Endothelial cell of umbilical vein (primary cell): Measurements from ENCODE around the gene MLLT11. TPM values are rescaled to one million over a fixed set of nuclear protein-coding genes. Genes with fewer than 3 reads are reported as not detected.

ENCODE experiments used
- BruUV-seq: library from RNA; stranded (reverse); fragments of 400-500 nt; replicated peaks from 2 replicates; lab custom pipeline; 2021; lab: Mats Ljungman, UMichigan
- CTCF ChIA-PET: fragments of 300-600, 350-600 bp; sonication (Branson Sonifier 250); formaldehyde crosslinking; loops from one replicate; lab custom pipeline; 2021; ENCODE audit warnings: antibody characterized with exemption, inconsistent platforms; lab: Charles Lee
- POLR2A ChIA-PET: fragments of 300-600, 350-600 bp; sonication (Branson Sonifier 250); formaldehyde crosslinking; loops from one replicate; lab custom pipeline; 2021; ENCODE audit warnings: antibody characterized with exemption, inconsistent platforms; lab: Charles Lee
- DNase-seq: peaks from one replicate; pipeline ENCODE4 v3.0.0-alpha.2; 2011; ENCODE audit warnings: low read depth, low spot score
- FAIRE-seq: peaks from 2 replicates; lab custom pipeline; 2011; peaks lifted over from hg19 to GRCh38; lab: Jason Lieb, UNC
- H2AFZ ChIP-seq: 2 replicates; pipeline ENCODE4 v1.6.0; 2012; ENCODE audit warnings: low read depth, low read length, control low read depth, inconsistent platforms
- H3K27ac ChIP-seq: 2 replicates; pipeline ENCODE4 v1.5.1; 2011; ENCODE audit warnings: low read depth, mild to moderate bottlenecking, control low read depth, low read length, moderate library complexity; ENCODE audit not compliant: insufficient read depth
- H3K27me3 ChIP-seq, 2 experiments: 2 replicates each; pipeline versions ENCODE4 v1.6.0 to v1.6.1; 2011; ENCODE audit warnings: low read length in 2 of 2, mixed read lengths in 1 of 2; ENCODE audit not compliant: control insufficient read depth in 2 of 2, insufficient read depth in 2 of 2
- H3K36me3 ChIP-seq, 2 experiments: 2 replicates in 1 of 2; 3 replicates in 1 of 2; pipeline ENCODE4 v1.5.1; 2011; ENCODE audit warnings: low read length in 2 of 2, mild to moderate bottlenecking in 1 of 2, moderate library complexity in 1 of 2; ENCODE audit not compliant: control insufficient read depth in 2 of 2, insufficient read depth in 2 of 2; ENCODE audit errors: extremely low read depth in 1 of 2
- H3K4me1 ChIP-seq: 3 replicates; pipeline ENCODE4 v1.5.1; 2011; ENCODE audit warnings: mild to moderate bottlenecking, low read length; ENCODE audit not compliant: control insufficient read depth, insufficient read depth; ENCODE audit errors: extremely low read depth
- H3K4me2 ChIP-seq: 2 replicates; pipeline ENCODE4 v1.6.1; 2011; ENCODE audit warnings: low read length, control low read depth, mixed read lengths; ENCODE audit not compliant: insufficient read depth
- H3K4me3 ChIP-seq, 3 experiments: fragments of 200-600 bp in 1 of 3; sonication (generic), shearing (Covaris generic) in 1 of 3; replicated peaks in 1 of 3; 2 replicates each; pipeline ENCODE4 v1.5.1; 2011 to 2016; ENCODE audit warnings: control low read depth in 3 of 3, low read length in 3 of 3, mild to moderate bottlenecking in 2 of 3, inconsistent platforms in 1 of 3, low read depth in 1 of 3, moderate library complexity in 1 of 3; ENCODE audit not compliant: insufficient read depth in 1 of 3
- H3K79me2 ChIP-seq: 2 replicates; pipeline ENCODE4 v1.6.0; 2012; ENCODE audit warnings: low read length, inconsistent platforms; ENCODE audit not compliant: control insufficient read depth, insufficient read depth
- H3K9ac ChIP-seq: replicated peaks from 2 replicates; pipeline ENCODE3; 2011; ENCODE audit warnings: low read length, control low read depth; ENCODE audit not compliant: insufficient read depth; ENCODE audit errors: extremely low read depth
- H3K9me1 ChIP-seq: replicated peaks from 3 replicates; pipeline ENCODE4 v1.6.0; 2011; ENCODE audit warnings: mild to moderate bottlenecking, low read length; ENCODE audit not compliant: control insufficient read depth, insufficient read depth; ENCODE audit errors: extremely low read depth
- H3K9me3 ChIP-seq: replicated peaks from 2 replicates; pipeline ENCODE4 v1.5.1; 2012; ENCODE audit warnings: low read length, inconsistent platforms; ENCODE audit not compliant: control insufficient read depth, insufficient read depth
- H4K20me1 ChIP-seq: replicated peaks from 2 replicates; pipeline ENCODE3; 2011; ENCODE audit warnings: mild to moderate bottlenecking, low read length; ENCODE audit not compliant: control insufficient read depth, insufficient read depth; ENCODE audit errors: extremely low read depth
- CTCF ChIP-seq, 2 donors: IDR thresholded peaks; 1 replicate in 1 of 2; 2 replicates in 1 of 2; pipeline ENCODE4 v1.5.1; 2011; ENCODE audit warnings: low read length in 2 of 2, mild to moderate bottlenecking in 2 of 2, moderate library complexity in 2 of 2, control low read depth in 1 of 2, inconsistent platforms in 1 of 2, low read depth in 1 of 2; ENCODE audit not compliant: insufficient read depth in 1 of 2; ENCODE audit errors: extremely low read depth in 1 of 2
- EZH2 ChIP-seq: IDR thresholded peaks from 2 replicates; pipeline ENCODE4 v1.6.1; 2012; ENCODE audit warnings: borderline replicate concordance, low read depth, mild to moderate bottlenecking, moderate library complexity, low read length, inconsistent platforms; ENCODE audit not compliant: severe bottlenecking
- FOS ChIP-seq: IDR thresholded peaks from 2 replicates; pipeline ENCODE4 v1.6.1; 2011; ENCODE audit warnings: mild to moderate bottlenecking, low read length, moderate library complexity, borderline replicate concordance; ENCODE audit not compliant: insufficient read depth
- GATA2 ChIP-seq: IDR thresholded peaks from 2 replicates; pipeline ENCODE4 v1.7.0; 2011; ENCODE audit warnings: low read depth, mild to moderate bottlenecking, moderate library complexity, mixed read lengths, low read length; ENCODE audit not compliant: insufficient read length, insufficient read depth
- JUN ChIP-seq: IDR thresholded peaks from 2 replicates; pipeline ENCODE4 v1.6.1; 2011; ENCODE audit warnings: borderline replicate concordance, low read depth; ENCODE audit not compliant: insufficient read length, insufficient read depth
- MYC ChIP-seq: IDR thresholded peaks from one replicate; pipeline ENCODE4 v1.6.1; 2011; ENCODE audit warnings: mild to moderate bottlenecking, low read depth, low read length
- POLR2A ChIP-seq: IDR thresholded peaks from 2 replicates; pipeline ENCODE4 v1.6.1; 2012; ENCODE audit warnings: low read depth, mild to moderate bottlenecking, control low read depth, low read length
- POLR2AphosphoS5 ChIP-seq: IDR thresholded peaks from 2 replicates; pipeline ENCODE4 v1.6.1; 2012; ENCODE audit warnings: low read depth, mild to moderate bottlenecking, control low read depth, low read length, moderate library complexity; ENCODE audit not compliant: insufficient read depth
- dilution Hi-C: fragments of 300-500 bp; cut with MboI; formaldehyde crosslinking; loops from one replicate; pipeline ENCODE4 v1.15.0; 2019; ENCODE audit warnings: low sequenced_read_pairs; ENCODE audit not compliant: extremely low pct_ligation_motif_present
- intact Hi-C: fragments of 100-400 bp; cut with micrococcal nuclease; formaldehyde crosslinking; loops from one replicate; pipeline ENCODE4 v1.10.0; 2022
- polyA plus RNA-seq, 4 experiments: library from polyadenylated mRNA; depleted of rRNA in 3 of 4; stranded (reverse) in 3 of 4; unstranded in 1 of 4; fragments of >200 nt; gene quantifications; 2 replicates each; pipeline versions ENCODE4 v1.2.1 to v1.2.3, GENCODE V29; 2011 to 2012; ENCODE audit warnings: missing spikeins in 1 of 4
- total RNA-seq: library from RNA; stranded (reverse); gene quantifications from 2 replicates; pipeline ENCODE4 v1.2.3, GENCODE V29; 2021
- TF ChIP-seq, protein P1 (sequence below): IDR thresholded peaks from 2 replicates; pipeline ENCODE4 v1.6.1; 2011; ENCODE audit not compliant: insufficient read depth, insufficient read length

MLLT11 gene
- total and polyA plus RNA-seq, 2 donors (not counting 3 experiments of a cell fraction or from before 2014, with no cell fraction given) = 25.2 to 26.5 TPM

- TF ChIP-seq EZH2 (no peak), MYC (no peak), POLR2A (no peak), JUN (no peak), CTCF (IDR thresholded peaks at IDR 0.05; ENCODE audit: extremely low read depth in 1 of 2, insufficient read depth in 1 of 2, low read depth in 1 of 2, low read length in 2 of 2) (no peak), GATA2 (no peak), POLR2AphosphoS5 (no peak), FOS (no peak)
- TF ChIP-seq, protein P1, sequence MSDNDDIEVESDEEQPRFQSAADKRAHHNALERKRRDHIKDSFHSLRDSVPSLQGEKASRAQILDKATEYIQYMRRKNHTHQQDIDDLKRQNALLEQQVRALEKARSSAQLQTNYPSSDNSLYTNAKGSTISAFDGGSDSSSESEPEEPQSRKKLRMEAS = no peak
- H3K4me3 ChIP-seq = no peak overlapping the region
- dilution Hi-C loops = no loop called here
- H3K79me2 ChIP-seq = no peaks in the 10 kb centered on the region
- no peak for DNase-seq
- peak; percentile 67 for FAIRE-seq
- H3K4me2 ChIP-seq = no peak overlapping the region
- no peaks in the 10 kb centered on the region for H3K9me3 ChIP-seq
- no peaks in the 10 kb centered on the region for H3K9me1 ChIP-seq
- H2AFZ ChIP-seq = no peak overlapping the region
- CTCF ChIA-PET = interaction anchor here (0.9 to 1.5 kb wide), 3 partner anchors 9 to 17 kb away, joined by 3 to 4 read pairs (median 3); no protein-coding TSS in a partner anchor
- H3K4me1 ChIP-seq = no peaks in the 10 kb centered on the region
- H3K9ac ChIP-seq = no peak overlapping the region
- H4K20me1 ChIP-seq = no peaks in the 10 kb centered on the region
- no peaks in the 10 kb centered on the region for H3K27me3 ChIP-seq
- H3K36me3 ChIP-seq = peaks cover 2 to 17% of the 10 kb centered on the region in 2 experiments
- H3K27ac ChIP-seq = no peak overlapping the region
- POLR2A ChIA-PET = no interaction called here
- BruUV-seq = no TSS peak
- intact Hi-C loops = no loop called here
Observed at GRCh38 chr1:151032164-151032563, 28.0 kb upstream of the MLLT11 start.
